Stimulated activated naive CD4-positive, alpha-beta T cell treated with Interleukin-2 at 50 U/mL for 16 hours (primary cell): ENCODE measurements around the gene FADD.

Source experiments
- DNase-seq: peaks from one replicate; lab custom pipeline; 2025; lab: John Stamatoyannopoulos, UW

Gene FADD

DNA sequence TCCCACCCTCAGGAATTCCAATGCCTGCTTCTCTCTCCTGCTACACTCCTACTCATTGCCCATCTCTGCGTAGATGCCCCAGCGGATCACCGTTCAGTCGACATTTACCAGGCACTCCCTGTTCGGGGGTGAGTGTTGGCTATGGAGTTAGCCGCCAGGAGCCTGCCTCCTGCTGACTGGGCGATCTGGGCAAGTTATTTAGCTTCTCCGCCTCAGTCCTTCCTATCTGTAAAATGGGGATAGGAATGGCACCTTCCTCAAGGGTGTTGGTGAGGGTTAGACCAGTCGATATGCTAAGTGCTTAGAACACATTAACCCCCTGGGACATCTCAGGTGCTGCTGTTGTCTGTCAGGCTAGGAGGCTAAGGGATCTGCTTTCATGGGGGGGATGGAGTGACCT is 30.9 kb downstream of the FADD start:
- DNase-seq = no peak

GRCh38 chr11:70240337-70240736 is 37.2 kb downstream of the FADD start:
- DNase-seq = no peak

DNA sequence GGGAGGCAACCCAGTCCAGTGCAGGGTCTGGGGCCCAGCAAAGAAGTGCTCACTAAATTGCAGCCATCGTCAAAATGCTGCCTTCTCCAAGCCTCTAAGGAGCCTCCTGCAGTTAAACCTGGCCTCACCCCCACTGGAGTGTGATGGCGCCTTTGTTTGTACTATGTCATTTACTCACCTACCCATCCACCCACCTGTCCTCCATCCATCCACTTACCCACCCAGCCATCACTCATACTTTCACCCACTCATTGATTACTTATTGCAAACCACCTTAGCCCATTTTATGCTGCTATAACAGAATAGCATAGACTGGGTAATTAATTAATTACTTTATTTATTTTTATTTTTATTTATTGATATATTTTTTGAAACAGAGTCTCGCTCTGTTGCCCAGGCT is 38.6 kb downstream of the FADD start:
- no peak for DNase-seq

DNA sequence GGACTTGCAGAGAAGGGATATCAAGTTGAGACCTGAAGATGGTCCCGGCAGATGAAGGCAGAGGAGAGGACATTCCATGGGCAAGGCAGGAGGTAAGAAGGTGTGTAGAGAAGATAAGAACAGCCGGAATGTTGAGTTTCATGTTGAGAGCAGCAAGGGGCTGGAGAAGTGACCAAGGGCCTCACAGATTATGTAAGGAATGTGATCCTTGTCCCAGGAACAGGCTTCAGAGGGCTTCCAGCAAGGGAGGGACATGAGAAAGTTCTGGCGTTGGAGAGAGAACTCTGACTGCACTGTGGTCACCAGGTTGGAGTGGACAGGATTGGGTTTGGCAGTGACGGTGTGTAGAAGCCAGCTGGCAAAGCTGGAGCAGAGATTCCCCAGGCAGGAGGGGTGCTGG is 39.8 kb downstream of the FADD start:
- no peak for DNase-seq

GRCh38 chr11:70243912-70244652 is 41.0 kb downstream of the FADD start:
- DNase-seq = no peak

GRCh38 chr11:70244698-70245097 is 41.6 kb downstream of the FADD start:
- DNase-seq = no peak

- DNase-seq = no peak
Measured at GRCh38 chr11:70246196-70246595, 43.1 kb downstream of the FADD start.

GRCh38 chr11:70247042-70247709 is 44.1 kb downstream of the FADD start:
- DNase-seq = no peak

- DNase-seq = no peak
Measured at GRCh38 chr11:70247710-70248072, 44.6 kb downstream of the FADD start.

DNA sequence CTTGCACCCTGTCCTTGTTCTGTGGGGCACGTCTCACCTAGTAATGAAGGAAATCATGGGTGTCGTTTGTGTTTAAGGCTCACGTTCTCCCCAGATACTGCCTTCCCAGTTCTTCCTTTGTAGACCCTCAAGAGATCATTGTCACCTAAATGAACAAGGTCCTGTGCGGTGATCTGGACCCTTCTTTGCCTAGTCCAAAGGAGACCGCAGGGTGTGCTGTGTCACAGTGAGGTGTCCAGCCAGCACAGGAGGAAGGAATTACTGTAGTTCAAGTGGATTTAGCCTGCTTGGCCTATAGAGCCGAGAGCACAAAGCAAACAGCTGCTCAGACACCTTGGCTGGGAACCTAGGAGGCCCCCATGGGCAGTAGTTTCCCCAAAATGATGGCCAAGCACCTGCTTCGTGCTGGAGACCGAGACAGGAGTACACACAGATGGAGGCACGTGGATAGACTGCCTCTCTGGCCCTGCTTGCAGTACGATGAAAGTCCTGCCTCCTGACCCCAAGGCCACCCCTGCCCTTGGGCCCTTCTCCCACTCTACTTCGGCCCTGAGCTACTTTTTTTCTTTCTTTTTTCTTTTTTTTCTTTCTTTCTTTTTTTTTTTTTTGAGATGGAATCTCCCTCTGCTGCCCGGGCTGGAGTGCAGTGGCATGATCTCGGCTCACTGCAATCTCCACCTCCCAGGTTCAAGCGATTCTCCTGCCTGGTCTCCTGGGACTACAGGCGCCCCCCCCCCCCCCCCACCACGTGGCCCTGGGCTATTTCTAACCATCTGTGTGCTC is 48.0 kb downstream of the FADD start:
- DNase-seq = no peak

GRCh38 chr11:70251659-70252321 is 48.7 kb downstream of the FADD start:
- DNase-seq = no peak

- DNase-seq = no peak
Measured at GRCh38 chr11:70252844-70253243, 49.7 kb downstream of the FADD start.

DNA sequence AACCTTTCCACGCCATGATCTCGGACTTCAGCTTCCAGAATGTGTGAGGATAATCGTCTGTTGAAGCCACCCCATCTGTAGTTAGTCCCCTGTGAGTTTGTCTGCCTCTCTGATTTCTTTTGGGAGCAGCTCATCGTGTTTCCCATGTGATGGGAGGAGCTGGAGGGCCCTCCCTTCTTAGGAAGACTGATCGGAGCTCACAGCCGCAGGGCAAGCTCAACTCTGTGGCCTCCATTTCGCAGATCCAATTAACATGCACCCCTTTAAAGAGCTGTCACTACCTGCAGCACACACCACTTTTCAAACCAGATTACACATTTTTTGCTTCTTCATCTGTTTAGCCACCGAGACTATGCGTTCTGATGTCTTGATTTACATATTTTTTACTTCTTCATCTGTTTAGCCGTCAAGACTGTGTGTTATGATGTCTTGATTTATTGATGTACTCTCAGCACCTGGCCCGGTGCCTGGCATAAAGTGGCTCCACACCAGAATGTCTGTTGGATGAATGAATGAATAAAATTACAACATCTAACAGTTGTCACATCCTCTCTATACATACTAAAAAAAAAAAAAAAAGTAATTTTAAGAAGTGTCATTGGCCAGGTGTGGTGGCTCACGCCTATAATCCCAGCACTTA is 52.5 kb downstream of the FADD start:
- no peak for DNase-seq
